ENCODE measurements around the gene TTC12.

The TTC12 gene

GRCh38 chr11:113314389-113315301, at the start of gene TTC12:
Gene TTC12 (plus strand): TSS chr11:113314583. CDS start chr11:113316258, 1,675 bp downstream.
- peak; percentile 63 for DNase-seq

- DNase-seq: no peak
Measured at GRCh38 chr11:113265362-113265761, 49.0 kb upstream of the TTC12 start.

- no peak for DNase-seq
Measured at GRCh38 chr11:113267493-113267892, 46.9 kb upstream of the TTC12 start.

GRCh38 chr11:113269096-113269495, 45.3 kb upstream of the TTC12 start:
- no peak for DNase-seq

GRCh38 chr11:113269636-113270035, 44.7 kb upstream of the TTC12 start:
- no peak for DNase-seq

GRCh38 chr11:113270080-113270479, 44.3 kb upstream of the TTC12 start:
- no peak for DNase-seq

GRCh38 chr11:113271551-113272245, 42.7 kb upstream of the TTC12 start:
- DNase-seq: no peak

- no peak for DNase-seq
Measured at GRCh38 chr11:113272281-113272680, 42.1 kb upstream of the TTC12 start.

GRCh38 chr11:113272927-113273615, 41.3 kb upstream of the TTC12 start:
- no peak for DNase-seq

GRCh38 chr11:113273720-113274119, 40.7 kb upstream of the TTC12 start:
- no peak for DNase-seq

GRCh38 chr11:113274713-113275582, 39.4 kb upstream of the TTC12 start:
- no peak for DNase-seq

- no peak for DNase-seq
Measured at GRCh38 chr11:113275602-113276001, 38.8 kb upstream of the TTC12 start.

- no peak for DNase-seq
Measured at GRCh38 chr11:113276466-113276865, 37.9 kb upstream of the TTC12 start.

- DNase-seq: no peak
Measured at GRCh38 chr11:113277907-113278306, 36.5 kb upstream of the TTC12 start.

- DNase-seq: no peak
Measured at GRCh38 chr11:113278481-113278880, 35.9 kb upstream of the TTC12 start.

- DNase-seq: no peak
Measured at GRCh38 chr11:113278925-113279324, 35.5 kb upstream of the TTC12 start.

GRCh38 chr11:113279591-113279990, 34.8 kb upstream of the TTC12 start:
- DNase-seq: no peak

- DNase-seq: no peak
Measured at GRCh38 chr11:113281052-113281725, 33.2 kb upstream of the TTC12 start.

GRCh38 chr11:113282898-113283437, 31.4 kb upstream of the TTC12 start:
- DNase-seq: no peak

- no peak for DNase-seq
Measured at GRCh38 chr11:113283881-113284280, 30.5 kb upstream of the TTC12 start.

- no peak for DNase-seq
Measured at GRCh38 chr11:113286009-113286408, 28.4 kb upstream of the TTC12 start.
